Measurements from ENCODE around the gene MTERF2. TPM values are rescaled to one million over a fixed set of nuclear protein-coding genes. Genes with fewer than 3 reads are reported as not detected.

MTERF2 gene
- total and polyA plus RNA-seq, 2 of the 13 experiments (the other 11 are each of a cell fraction or from before 2014, with no cell fraction given) = 8.0 to 11.6 TPM

GRCh38 chr12:106942775-106943174 lies 44.2 kb downstream of the MTERF2 start:
- Histone ChIP-seq H3K9me3 (ENCODE audit: low read length) (peaks cover 6% of the 10 kb centered on the region), H3K4me1 (ENCODE audit: insufficient read depth, low read length) (peaks cover 12% of the 10 kb centered on the region), H3K79me2 (ENCODE audit: insufficient read depth, low read length) (no peaks in the 10 kb centered on the region), H3K36me3 (replicated peaks in 1 of 2; ENCODE audit: control insufficient read depth in 1 of 2, insufficient read depth in 2 of 2, low read length in 2 of 2) (no peaks in the 10 kb centered on the region), H3K4me2 (ENCODE audit: low read depth, low read length) (no peak overlapping the region), H3K9ac (ENCODE audit: insufficient read depth, low read depth, low read length) (no peak overlapping the region), H3K4me3 (replicated peaks in 1 of 3; ENCODE audit: insufficient read depth in 1 of 3, low read depth in 2 of 3, low read length in 3 of 3) (no peak overlapping the region), H3K27ac (ENCODE audit: extremely low read length, insufficient read depth, low read length) (no peak overlapping the region), H2AFZ (ENCODE audit: low read length) (no peak overlapping the region), H4K20me1 (ENCODE audit: insufficient read depth, low read length) (no peaks in the 10 kb centered on the region), H3K27me3 (ENCODE audit: control insufficient read depth in 1 of 2, insufficient read depth in 2 of 2, low read length in 2 of 2) (no peaks in the 10 kb centered on the region)
- CTCF ChIA-PET (ENCODE audit: low intra/inter-chr PET ratio, low total read pairs) = no interaction called here
- DNase-seq (ENCODE audit: low spot score) (no peak), FAIRE-seq (no peak), ATAC-seq (no peak)
- POLR2A ChIA-PET = interaction anchor here (0.6 kb wide), 1 partner anchor 18 kb away, joined by 3 read pairs; no protein-coding TSS in a partner anchor
- WGBS (ENCODE audit: low lambda C conversion rate) = 50% methylated on average over 2 of the region's 2 CpGs
- intact Hi-C loops (cut with micrococcal nuclease; ENCODE audit: unreplicated experiment) (no loop called here), in situ Hi-C loops (cut with HindIII; ENCODE audit: extremely low pct_ligation_motif_present, low pct_unique_long_range_greater_than_20kb) (no loop called here)
- no TSS peak for BruUV-seq (replicated peaks)
- no peak for TF ChIP-seq NFE2L2 (IDR thresholded peaks at IDR 0.05; ENCODE audit: low read length)
- TF ChIP-seq ZNF782 (CRISPR knock-in tag; IDR thresholded peaks at IDR 0.05; ENCODE audit: borderline replicate concordance) = no peak
- TF ChIP-seq ZBTB40 (IDR thresholded peaks at IDR 0.05) = no peak
- no peak for TF ChIP-seq ZBTB40 (CRISPR knock-in tag; IDR thresholded peaks at IDR 0.05)
- TF ChIP-seq BRF2 (CRISPR knock-in tag; IDR thresholded peaks at IDR 0.05) = no peak
- TF ChIP-seq ZBTB33 (CRISPR knock-in tag; IDR thresholded peaks at IDR 0.05) = no peak
- no peak for TF ChIP-seq TP53 (CRISPR knock-in tag; conservative IDR thresholded peaks at IDR 0.05)
- TF ChIP-seq KAT8 (CRISPR knock-in tag; IDR thresholded peaks at IDR 0.05) = no peak
- no peak for TF ChIP-seq ZNF24 (IDR thresholded peaks at IDR 0.05)
- TF ChIP-seq ZNF564 (CRISPR knock-in tag; IDR thresholded peaks at IDR 0.05) = no peak
- no peak for TF ChIP-seq NCOA2 (CRISPR knock-in tag; IDR thresholded peaks at IDR 0.05)
- no peak for TF ChIP-seq ZNF543 (CRISPR knock-in tag; IDR thresholded peaks at IDR 0.05)
